GM23338 (cell line): Measurements from ENCODE around the gene CPT1A. TPM values are rescaled to one million over a fixed set of nuclear protein-coding genes. Genes with fewer than 3 reads are reported as not detected.

ENCODE experiments used
- ATAC-seq: fragments of 200-7000 bp; cut with Tn5 transposase; 3 replicates; pipeline ENCODE4 v1.9.1; 2020
- DNase-seq: peaks from one replicate; pipeline ENCODE4 v3.0.0-alpha.2; 2015; ENCODE audit warnings: low spot score
- H2AFZ ChIP-seq: fragments of 200-600 bp; sonication (generic); 2 replicates; pipeline ENCODE4 v1.8.0; 2016; ENCODE audit warnings: antibody characterized with exemption, mild to moderate bottlenecking, moderate library complexity
- H3F3A ChIP-seq: fragments of 200-600 bp; sonication (generic); replicated peaks from 2 replicates; pipeline ENCODE4 v1.8.0; 2017; ENCODE audit warnings: antibody characterized with exemption, mixed run types, low read depth
- H3K27ac ChIP-seq: fragments of 200-600 bp; sonication (generic); 2 replicates; pipeline ENCODE4 v1.6.1; 2016; ENCODE audit warnings: low read depth
- H3K27me3 ChIP-seq: fragments of 200-600 bp; sonication (generic); 2 replicates; pipeline ENCODE4 v1.8.0; 2016; ENCODE audit warnings: mild to moderate bottlenecking, mixed run types, moderate library complexity; ENCODE audit not compliant: insufficient read depth
- H3K36me3 ChIP-seq: fragments of 200-600 bp; sonication (generic); 2 replicates; pipeline ENCODE4 v1.8.0; 2016; ENCODE audit warnings: mild to moderate bottlenecking; ENCODE audit not compliant: insufficient read depth
- H3K4me1 ChIP-seq: fragments of 200-600 bp; sonication (generic); 2 replicates; pipeline ENCODE4 v1.8.0; 2016; ENCODE audit warnings: mild to moderate bottlenecking, moderate library complexity; ENCODE audit not compliant: insufficient read depth
- H3K4me2 ChIP-seq: fragments of 200-600 bp; sonication (generic); 2 replicates; pipeline ENCODE4 v1.7.1; 2017; ENCODE audit warnings: mixed run types
- H3K4me3 ChIP-seq: fragments of 200-600 bp; sonication (generic); 2 replicates; pipeline ENCODE4 v1.6.1; 2016; ENCODE audit warnings: mixed run types
- H3K79me2 ChIP-seq: fragments of 200-600 bp; sonication (generic); replicated peaks from 2 replicates; pipeline ENCODE4 v1.8.0; 2017; ENCODE audit warnings: mild to moderate bottlenecking; ENCODE audit not compliant: insufficient read depth
- H3K9me2 ChIP-seq: fragments of 200-600 bp; sonication (generic); 2 replicates; pipeline ENCODE4 v1.8.0; 2017; ENCODE audit not compliant: insufficient read depth
- H4K20me1 ChIP-seq: fragments of 200-600 bp; sonication (generic); replicated peaks from 2 replicates; pipeline ENCODE4 v1.8.0; 2017; ENCODE audit warnings: mild to moderate bottlenecking; ENCODE audit not compliant: insufficient read depth
- H3K27ac Mint-ChIP-seq: 2 replicates; pipeline ENCODE4 v1.8.0; 2020; ENCODE audit warnings: inconsistent platforms, mild to moderate bottlenecking, moderate library complexity, mixed read lengths
- H3K27me3 Mint-ChIP-seq: 3 replicates; pipeline ENCODE4 v1.8.0; 2022; ENCODE audit warnings: low read depth, mild to moderate bottlenecking, moderate library complexity, mixed read lengths, inconsistent platforms; ENCODE audit not compliant: insufficient read depth, poor library complexity
- H3K36me3 Mint-ChIP-seq: 3 replicates; pipeline ENCODE4 v1.8.0; 2021; ENCODE audit warnings: low read depth, mild to moderate bottlenecking, inconsistent platforms, moderate library complexity, mixed read lengths
- H3K4me1 Mint-ChIP-seq: 3 replicates; pipeline ENCODE4 v1.8.0; 2020; ENCODE audit warnings: mild to moderate bottlenecking, inconsistent platforms, mixed read lengths
- H3K4me3 Mint-ChIP-seq: 3 replicates; pipeline ENCODE4 v1.8.0; 2021; ENCODE audit warnings: moderate library complexity, mild to moderate bottlenecking, inconsistent platforms, mixed read lengths
- H3K9me3 Mint-ChIP-seq: 3 replicates; pipeline ENCODE4 v1.8.0; 2020; ENCODE audit warnings: moderate library complexity, mild to moderate bottlenecking, inconsistent platforms, mixed read lengths
- CREB1 ChIP-seq: fragments of 250-450 bp; sonication (Bioruptor Pico); IDR thresholded peaks from 2 replicates; pipeline ENCODE4 v1.5.0; 2020; ENCODE audit warnings: low read depth, mild to moderate bottlenecking, moderate library complexity
- EZH2 ChIP-seq: fragments of 200-600 bp; sonication (generic); IDR thresholded peaks from one replicate; pipeline ENCODE4 v1.8.0; 2017; ENCODE audit warnings: antibody characterized with exemption, mild to moderate bottlenecking, low read depth; ENCODE audit not compliant: unreplicated experiment
- EZH2phosphoT487 ChIP-seq: fragments of 200-600 bp; sonication (generic); IDR thresholded peaks from one replicate; pipeline ENCODE4 v1.8.1; 2018; ENCODE audit warnings: antibody characterized with exemption; ENCODE audit not compliant: unreplicated experiment
- JUNB ChIP-seq: IDR thresholded peaks from one replicate; pipeline ENCODE4 v1.6.1; 2016; ENCODE audit warnings: antibody characterized with exemption; ENCODE audit not compliant: unreplicated experiment
- NANOG ChIP-seq: IDR thresholded peaks from 2 replicates; pipeline ENCODE4 v1.6.1; 2016; ENCODE audit warnings: antibody characterized with exemption, borderline replicate concordance
- POLR2AphosphoS5 ChIP-seq: IDR thresholded peaks from 2 replicates; pipeline ENCODE4 v1.6.1; 2016; ENCODE audit warnings: antibody characterized with exemption, low read depth
- REST ChIP-seq: IDR thresholded peaks from one replicate; pipeline ENCODE4 v1.6.1; 2018; ENCODE audit warnings: antibody characterized with exemption; ENCODE audit not compliant: unreplicated experiment
- STAT1 ChIP-seq: IDR thresholded peaks from one replicate; pipeline ENCODE4 v1.6.1; 2016; ENCODE audit warnings: antibody characterized with exemption; ENCODE audit not compliant: unreplicated experiment
- ZNF114 ChIP-seq: fragments of 250-450 bp; sonication (Bioruptor Pico); IDR thresholded peaks from 2 replicates; pipeline ENCODE4 v1.5.0; 2020; ENCODE audit warnings: mild to moderate bottlenecking, moderate library complexity
- ZNF331 ChIP-seq: fragments of 250-450 bp; sonication (Bioruptor Pico); IDR thresholded peaks from 2 replicates; pipeline ENCODE4 v1.5.0; 2020; ENCODE audit warnings: low read depth, mild to moderate bottlenecking, moderate library complexity
- polyA plus RNA-seq: library from polyadenylated mRNA; unstranded; fragments of >200 nt; fragmentation: Nextera tagmentation; extraction: Ambion mirVana; gene quantifications from 2 replicates; pipeline ENCODE4 v1.2.1, GENCODE V29; 2016
- total RNA-seq: library from RNA; depleted of rRNA; stranded (reverse); fragments of >200 nt; shearing (Covaris generic); gene quantifications from 2 replicates; pipeline ENCODE4 v1.2.3, GENCODE V29; 2014
- TF ChIP-seq, protein P1 (sequence below): fragments of 250-450 bp; sonication (Bioruptor Pico); IDR thresholded peaks from 2 replicates; pipeline ENCODE4 v1.5.0; 2020; ENCODE audit warnings: mild to moderate bottlenecking, moderate library complexity
- TF ChIP-seq, protein P2 (sequence below), 2 experiments: fragments of 200-600 bp in 1 of 2; sonication (generic) in 1 of 2; conservative IDR thresholded peaks; 2 replicates each; pipeline versions ENCODE4 v1.5.1 to v1.6.1; 2016 to 2017; ENCODE audit warnings: antibody characterized with exemption in 2 of 2, low read depth in 2 of 2, mild to moderate bottlenecking in 2 of 2, moderate library complexity in 1 of 2

CPT1A gene
- total and polyA plus RNA-seq, 2 experiments from 2014 or later: 2.6 to 9.5 TPM

DNA sequence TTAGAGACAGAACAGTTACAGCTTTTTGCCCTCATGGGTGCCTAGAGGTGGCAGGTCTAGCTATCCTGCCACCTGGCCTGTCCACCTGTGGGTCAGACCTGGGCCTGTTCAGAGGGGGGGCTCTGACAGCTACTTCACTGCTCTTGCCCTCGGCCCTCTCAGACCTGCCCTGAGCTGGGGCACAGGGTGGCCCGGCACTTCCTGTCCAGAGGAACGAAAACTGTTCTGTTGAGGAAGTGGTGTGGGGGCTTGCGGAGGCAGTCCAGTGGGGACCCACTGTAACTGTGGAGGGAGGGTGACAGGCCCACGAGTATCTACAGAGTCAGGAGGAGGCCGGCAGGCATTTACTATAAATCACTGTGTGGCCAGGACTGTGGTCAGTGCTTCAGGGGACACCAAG is 106.6 kb downstream of the CPT1A start (continued):
- TF ChIP-seq, protein P1, sequence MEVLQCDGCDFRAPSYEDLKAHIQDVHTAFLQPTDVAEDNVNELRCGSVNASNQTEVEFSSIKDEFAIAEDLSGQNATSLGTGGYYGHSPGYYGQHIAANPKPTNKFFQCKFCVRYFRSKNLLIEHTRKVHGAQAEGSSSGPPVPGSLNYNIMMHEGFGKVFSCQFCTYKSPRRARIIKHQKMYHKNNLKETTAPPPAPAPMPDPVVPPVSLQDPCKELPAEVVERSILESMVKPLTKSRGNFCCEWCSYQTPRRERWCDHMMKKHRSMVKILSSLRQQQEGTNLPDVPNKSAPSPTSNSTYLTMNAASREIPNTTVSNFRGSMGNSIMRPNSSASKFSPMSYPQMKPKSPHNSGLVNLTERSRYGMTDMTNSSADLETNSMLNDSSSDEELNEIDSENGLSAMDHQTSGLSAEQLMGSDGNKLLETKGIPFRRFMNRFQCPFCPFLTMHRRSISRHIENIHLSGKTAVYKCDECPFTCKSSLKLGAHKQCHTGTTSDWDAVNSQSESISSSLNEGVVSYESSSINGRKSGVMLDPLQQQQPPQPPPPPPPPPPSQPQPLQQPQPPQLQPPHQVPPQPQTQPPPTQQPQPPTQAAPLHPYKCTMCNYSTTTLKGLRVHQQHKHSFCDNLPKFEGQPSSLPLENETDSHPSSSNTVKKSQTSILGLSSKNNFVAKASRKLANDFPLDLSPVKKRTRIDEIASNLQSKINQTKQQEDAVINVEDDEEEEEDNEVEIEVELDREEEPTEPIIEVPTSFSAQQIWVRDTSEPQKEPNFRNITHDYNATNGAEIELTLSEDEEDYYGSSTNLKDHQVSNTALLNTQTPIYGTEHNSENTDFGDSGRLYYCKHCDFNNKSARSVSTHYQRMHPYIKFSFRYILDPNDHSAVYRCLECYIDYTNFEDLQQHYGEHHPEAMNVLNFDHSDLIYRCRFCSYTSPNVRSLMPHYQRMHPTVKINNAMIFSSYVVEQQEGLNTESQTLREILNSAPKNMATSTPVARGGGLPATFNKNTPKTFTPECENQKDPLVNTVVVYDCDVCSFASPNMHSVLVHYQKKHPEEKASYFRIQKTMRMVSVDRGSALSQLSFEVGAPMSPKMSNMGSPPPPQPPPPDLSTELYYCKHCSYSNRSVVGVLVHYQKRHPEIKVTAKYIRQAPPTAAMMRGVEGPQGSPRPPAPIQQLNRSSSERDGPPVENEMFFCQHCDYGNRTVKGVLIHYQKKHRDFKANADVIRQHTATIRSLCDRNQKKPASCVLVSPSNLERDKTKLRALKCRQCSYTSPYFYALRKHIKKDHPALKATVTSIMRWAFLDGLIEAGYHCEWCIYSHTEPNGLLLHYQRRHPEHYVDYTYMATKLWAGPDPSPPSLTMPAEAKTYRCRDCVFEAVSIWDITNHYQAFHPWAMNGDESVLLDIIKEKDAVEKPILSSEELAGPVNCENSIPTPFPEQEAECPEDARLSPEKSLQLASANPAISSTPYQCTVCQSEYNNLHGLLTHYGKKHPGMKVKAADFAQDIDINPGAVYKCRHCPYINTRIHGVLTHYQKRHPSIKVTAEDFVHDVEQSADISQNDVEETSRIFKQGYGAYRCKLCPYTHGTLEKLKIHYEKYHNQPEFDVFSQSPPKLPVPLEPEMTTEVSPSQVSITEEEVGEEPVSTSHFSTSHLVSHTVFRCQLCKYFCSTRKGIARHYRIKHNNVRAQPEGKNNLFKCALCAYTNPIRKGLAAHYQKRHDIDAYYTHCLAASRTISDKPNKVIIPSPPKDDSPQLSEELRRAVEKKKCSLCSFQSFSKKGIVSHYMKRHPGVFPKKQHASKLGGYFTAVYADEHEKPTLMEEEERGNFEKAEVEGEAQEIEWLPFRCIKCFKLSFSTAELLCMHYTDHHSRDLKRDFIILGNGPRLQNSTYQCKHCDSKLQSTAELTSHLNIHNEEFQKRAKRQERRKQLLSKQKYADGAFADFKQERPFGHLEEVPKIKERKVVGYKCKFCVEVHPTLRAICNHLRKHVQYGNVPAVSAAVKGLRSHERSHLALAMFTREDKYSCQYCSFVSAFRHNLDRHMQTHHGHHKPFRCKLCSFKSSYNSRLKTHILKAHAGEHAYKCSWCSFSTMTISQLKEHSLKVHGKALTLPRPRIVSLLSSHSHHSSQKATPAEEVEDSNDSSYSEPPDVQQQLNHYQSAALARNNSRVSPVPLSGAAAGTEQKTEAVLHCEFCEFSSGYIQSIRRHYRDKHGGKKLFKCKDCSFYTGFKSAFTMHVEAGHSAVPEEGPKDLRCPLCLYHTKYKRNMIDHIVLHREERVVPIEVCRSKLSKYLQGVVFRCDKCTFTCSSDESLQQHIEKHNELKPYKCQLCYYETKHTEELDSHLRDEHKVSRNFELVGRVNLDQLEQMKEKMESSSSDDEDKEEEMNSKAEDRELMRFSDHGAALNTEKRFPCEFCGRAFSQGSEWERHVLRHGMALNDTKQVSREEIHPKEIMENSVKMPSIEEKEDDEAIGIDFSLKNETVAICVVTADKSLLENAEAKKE (CRISPR knock-in tag): no peak
- TF ChIP-seq, protein P2, sequence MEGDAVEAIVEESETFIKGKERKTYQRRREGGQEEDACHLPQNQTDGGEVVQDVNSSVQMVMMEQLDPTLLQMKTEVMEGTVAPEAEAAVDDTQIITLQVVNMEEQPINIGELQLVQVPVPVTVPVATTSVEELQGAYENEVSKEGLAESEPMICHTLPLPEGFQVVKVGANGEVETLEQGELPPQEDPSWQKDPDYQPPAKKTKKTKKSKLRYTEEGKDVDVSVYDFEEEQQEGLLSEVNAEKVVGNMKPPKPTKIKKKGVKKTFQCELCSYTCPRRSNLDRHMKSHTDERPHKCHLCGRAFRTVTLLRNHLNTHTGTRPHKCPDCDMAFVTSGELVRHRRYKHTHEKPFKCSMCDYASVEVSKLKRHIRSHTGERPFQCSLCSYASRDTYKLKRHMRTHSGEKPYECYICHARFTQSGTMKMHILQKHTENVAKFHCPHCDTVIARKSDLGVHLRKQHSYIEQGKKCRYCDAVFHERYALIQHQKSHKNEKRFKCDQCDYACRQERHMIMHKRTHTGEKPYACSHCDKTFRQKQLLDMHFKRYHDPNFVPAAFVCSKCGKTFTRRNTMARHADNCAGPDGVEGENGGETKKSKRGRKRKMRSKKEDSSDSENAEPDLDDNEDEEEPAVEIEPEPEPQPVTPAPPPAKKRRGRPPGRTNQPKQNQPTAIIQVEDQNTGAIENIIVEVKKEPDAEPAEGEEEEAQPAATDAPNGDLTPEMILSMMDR (conservative IDR thresholded peaks at IDR 0.05; ENCODE audit: low read depth in 2 of 2): no peak
- TF ChIP-seq EZH2phosphoT487 (no peak), EZH2 (no peak), POLR2AphosphoS5 (no peak)

GRCh38 chr11:68734111-68734510 is 107.6 kb downstream of the CPT1A start:
- H3K36me3 Mint-ChIP-seq: peaks cover 23% of the 10 kb centered on the region
- TF ChIP-seq NANOG (no peak), JUNB (no peak), REST (no peak), STAT1 (no peak), CREB1 (CRISPR knock-in tag) (no peak), POLR2AphosphoS5 (no peak), EZH2 (no peak), ZNF331 (no peak), ZNF114 (CRISPR knock-in tag) (no peak)
- TF ChIP-seq, protein P2 (conservative IDR thresholded peaks at IDR 0.05; ENCODE audit: low read depth in 2 of 2): no peak

More at GRCh38 chr11:68734111-68734510, 107.6 kb downstream of the CPT1A start:
- Histone ChIP-seq H3K27ac (no peak overlapping the region; the same call in 1 of the 2 replicates), H3K4me1 (peaks cover 12% of the 10 kb centered on the region), H2AFZ (no peak overlapping the region), H3K4me3 (no peak overlapping the region), H3K27me3 (no peaks in the 10 kb centered on the region), H3K9me2 (no peaks in the 10 kb centered on the region), H3K79me2 (no peaks in the 10 kb centered on the region), H4K20me1 (0 out of 2 replicates have a peak, but pooled peaks cover 2% of the 10 kb centered on the region), H3F3A (no peaks in the 10 kb centered on the region), H3K4me2 (no peak overlapping the region), H3K36me3 (peaks cover 10% of the 10 kb centered on the region; the same call in 1 of the 2 replicates)
- Mint-ChIP-seq H3K9me3 (no peaks in the 10 kb centered on the region), H3K27me3 (no peaks in the 10 kb centered on the region), H3K4me3 (no peak overlapping the region), H3K4me1 (peaks cover 9% of the 10 kb centered on the region), H3K27ac (no peak overlapping the region)
- DNase-seq: no peak
- ATAC-seq: no peak
